Measurements from ENCODE around the gene CALCOCO2. TPM values are rescaled to one million over a fixed set of nuclear protein-coding genes. Genes with fewer than 3 reads are reported as not detected.

Gene CALCOCO2
- total RNA-seq (2022; extraction: Qiagen RNA extraction) = 61.0 to 89.2 TPM (median 70.8 TPM) in 5 replicates

GRCh38 chr17:48830840-48831548 is at the start of gene CALCOCO2:
TSS of gene CALCOCO2 (plus strand) at chr17:48831035. CDS start at chr17:48841708, 10,673 bp downstream.

GRCh38 chr17:48816774-48817590 is 13.9 kb upstream of the CALCOCO2 start, which contains the start of gene TTLL6:
TSS of gene TTLL6 (minus strand) at chr17:48817229. CDS start at chr17:48817072, 157 bp downstream.

GRCh38 chr17:48908047-48908843 is 77.4 kb downstream of the CALCOCO2 start, which contains the start of gene UBE2Z:
TSS of gene UBE2Z (plus strand) at chr17:48908407. CDS start at chr17:48908504, 97 bp downstream.

Other genes starting within 250 kb of the CALCOCO2 start
- gene HOXB3, start 240.8 kb upstream of the CALCOCO2 start, total RNA-seq (2022; extraction: Qiagen RNA extraction) = 4.6 to 6.8 TPM (median 5.7 TPM) in 5 replicates
- 1.5 to 2.9 TPM (median 2.6 TPM) in 5 replicates for gene HOXB5, start 237.3 kb upstream of the CALCOCO2 start, total RNA-seq (2022; extraction: Qiagen RNA extraction)
- gene HOXB6, start 226.0 kb upstream of the CALCOCO2 start, total RNA-seq (2022; extraction: Qiagen RNA extraction) = 4.2 to 6.5 TPM (median 6.2 TPM) in 5 replicates
- gene HOXB7, start 220.0 kb upstream of the CALCOCO2 start, total RNA-seq (2022; extraction: Qiagen RNA extraction) = 32.6 to 36.9 TPM (median 33.6 TPM) in 5 replicates
- 6.4 to 9.9 TPM (median 9.2 TPM) in 5 replicates for gene HOXB8, start 215.7 kb upstream of the CALCOCO2 start, total RNA-seq (2022; extraction: Qiagen RNA extraction)
- gene HOXB9, start 204.7 kb upstream of the CALCOCO2 start, total RNA-seq (2022; extraction: Qiagen RNA extraction) = 7.5 to 8.7 TPM (median 7.8 TPM) in 5 replicates
- not detected in 5 replicates for gene PRAC1, start 108.5 kb upstream of the CALCOCO2 start, total RNA-seq (2022; extraction: Qiagen RNA extraction)
- not detected in 5 replicates for gene PRAC2, start 107.8 kb upstream of the CALCOCO2 start, total RNA-seq (2022; extraction: Qiagen RNA extraction)
- gene HOXB13, start 102.3 kb upstream of the CALCOCO2 start, total RNA-seq (2022; extraction: Qiagen RNA extraction) = 2.1 to 2.6 TPM (median 2.4 TPM) in 5 replicates
- 0.34 to 0.88 TPM (median 0.49 TPM) in 5 replicates for gene TTLL6, start 13.8 kb upstream of the CALCOCO2 start, total RNA-seq (2022; extraction: Qiagen RNA extraction)
- gene ATP5MC1, start 61.8 kb downstream of the CALCOCO2 start, total RNA-seq (2022; extraction: Qiagen RNA extraction) = 490 to 706 TPM (median 580 TPM) in 5 replicates
- 117 to 131 TPM (median 124 TPM) in 5 replicates for gene UBE2Z, start 77.4 kb downstream of the CALCOCO2 start, total RNA-seq (2022; extraction: Qiagen RNA extraction)
- gene SNF8, start 113.8 kb downstream of the CALCOCO2 start, total RNA-seq (2022; extraction: Qiagen RNA extraction) = 287 to 322 TPM (median 302 TPM) in 5 replicates
- gene GIP, start 137.6 kb downstream of the CALCOCO2 start, total RNA-seq (2022; extraction: Qiagen RNA extraction) = 2.8 to 6.2 TPM (median 4.6 TPM) in 5 replicates
- 51.3 to 86.3 TPM (median 76.5 TPM) in 5 replicates for gene IGF2BP1, start 166.3 kb downstream of the CALCOCO2 start, total RNA-seq (2022; extraction: Qiagen RNA extraction)

Measured in A549 treated with CORT108297 at 1 μM for 4 hours (cell line).